GM19463 (cell line): Measurements from ENCODE around the gene FGF18.

Experiments used
- ATAC-seq: cut with Tn5 transposase; IDR thresholded peaks from one replicate; pipeline ENCODE4 v1.9.1; 2021; ENCODE audit warnings: mild to moderate bottlenecking, moderate library complexity; ENCODE audit not compliant: unreplicated experiment

Gene FGF18

DNA sequence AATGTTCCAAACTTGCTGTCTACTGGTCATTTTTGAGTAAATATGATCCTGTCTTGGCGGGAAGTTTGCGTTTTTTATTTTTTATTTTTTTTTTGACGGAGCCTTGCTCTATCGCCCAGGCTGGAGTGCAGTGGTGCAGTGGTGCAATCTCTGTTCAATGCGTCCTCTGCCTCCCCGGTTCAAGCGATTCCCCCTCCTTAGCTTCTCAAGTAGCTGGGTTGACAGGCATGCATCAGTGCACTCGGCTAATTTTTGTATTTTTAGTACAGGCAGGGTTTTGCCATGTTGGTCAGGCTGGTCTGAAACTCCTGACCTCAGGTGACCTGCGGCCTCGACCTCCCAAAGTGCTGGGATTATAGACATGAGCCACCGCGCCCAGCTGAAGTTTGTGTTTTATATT is 45.4 kb downstream of the FGF18 start:
- ATAC-seq = no peak

DNA sequence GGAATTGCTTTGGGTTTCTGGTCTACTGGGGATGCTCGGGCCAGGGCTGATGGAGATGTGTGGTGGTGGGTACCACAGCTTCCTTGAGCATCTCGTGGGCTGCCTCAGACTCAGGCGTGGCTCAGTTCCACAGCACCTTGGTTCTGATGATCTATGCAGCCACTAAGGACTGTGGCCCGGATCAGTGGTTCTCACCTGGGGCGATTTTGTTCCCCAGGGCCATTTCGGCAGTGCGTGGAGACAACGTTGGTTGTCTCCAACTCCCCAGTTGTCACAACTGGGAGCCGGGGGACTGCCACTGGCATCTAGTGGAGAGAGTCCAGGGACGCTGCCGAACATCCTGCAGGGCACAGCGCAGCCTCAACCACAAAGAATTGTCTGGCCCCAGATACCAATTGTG is 47.7 kb downstream of the FGF18 start:
- ATAC-seq = no peak

DNA sequence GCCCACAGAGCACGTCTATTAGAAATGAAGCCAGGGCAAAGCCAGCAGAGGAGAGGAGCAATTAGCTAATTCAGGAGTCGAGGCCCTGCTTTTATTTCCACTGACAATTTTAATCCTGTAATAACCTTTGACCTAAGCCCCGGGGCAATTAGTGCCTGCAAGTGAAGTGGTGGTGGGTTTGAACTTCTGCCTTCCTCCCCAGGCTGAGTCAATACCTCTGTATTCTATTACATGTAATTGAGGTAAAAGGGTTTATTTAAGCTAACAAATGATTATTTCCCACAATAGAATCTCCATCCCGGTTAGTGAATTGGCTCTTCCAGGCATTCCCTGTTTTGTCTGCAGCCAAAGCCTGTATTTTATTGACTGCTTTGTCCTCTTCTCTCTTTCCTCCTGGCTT is 49.9 kb downstream of the FGF18 start:
- ATAC-seq = no peak

DNA sequence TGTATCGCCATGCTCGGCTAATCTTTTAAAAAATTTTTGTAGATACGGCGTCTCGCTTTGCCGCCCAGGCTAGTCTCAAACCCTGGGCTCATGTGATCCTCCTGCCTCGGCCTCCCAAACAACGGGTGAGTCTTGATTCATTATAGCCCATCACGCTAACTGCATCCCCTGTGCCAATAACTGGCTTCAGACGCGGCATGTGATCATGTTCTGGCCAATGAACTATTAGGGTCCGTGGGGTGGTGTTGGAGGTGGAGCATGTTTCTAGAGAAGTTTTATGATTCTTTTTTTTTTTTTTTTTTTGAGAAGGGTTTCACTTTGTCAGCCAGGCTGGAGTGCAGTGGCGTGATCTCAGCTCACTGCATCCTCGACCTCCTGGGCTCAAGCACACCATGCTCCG is 51.0 kb downstream of the FGF18 start:
- no peak for ATAC-seq

DNA sequence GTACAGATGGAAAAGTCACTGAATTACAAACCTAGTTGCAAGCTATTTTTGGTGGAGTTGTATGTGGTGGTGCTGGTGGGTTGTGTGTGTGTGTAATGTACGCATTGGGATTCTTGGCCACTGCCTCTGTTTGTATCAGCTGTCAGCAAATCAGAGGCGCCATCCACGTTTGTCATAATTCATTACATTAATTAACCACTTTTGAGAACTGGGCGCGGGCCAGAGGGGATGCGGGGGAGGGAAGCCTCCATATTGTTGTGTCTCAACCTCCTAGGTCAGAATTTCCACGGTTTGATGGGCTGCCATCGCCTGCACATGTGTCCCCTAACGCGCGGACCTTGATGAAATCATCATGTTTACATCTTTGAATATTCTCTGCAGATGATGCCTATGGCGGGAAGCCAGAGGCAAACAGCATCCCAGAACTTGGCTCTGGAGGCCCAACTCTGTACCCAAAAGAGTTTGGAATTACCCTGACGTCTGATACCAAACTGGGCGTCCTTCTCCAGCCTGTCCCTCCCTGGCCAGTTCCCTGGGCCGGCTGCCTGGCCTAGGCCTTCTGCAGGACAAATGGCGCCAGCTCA is 54.9 kb downstream of the FGF18 start:
- ATAC-seq = no peak

DNA sequence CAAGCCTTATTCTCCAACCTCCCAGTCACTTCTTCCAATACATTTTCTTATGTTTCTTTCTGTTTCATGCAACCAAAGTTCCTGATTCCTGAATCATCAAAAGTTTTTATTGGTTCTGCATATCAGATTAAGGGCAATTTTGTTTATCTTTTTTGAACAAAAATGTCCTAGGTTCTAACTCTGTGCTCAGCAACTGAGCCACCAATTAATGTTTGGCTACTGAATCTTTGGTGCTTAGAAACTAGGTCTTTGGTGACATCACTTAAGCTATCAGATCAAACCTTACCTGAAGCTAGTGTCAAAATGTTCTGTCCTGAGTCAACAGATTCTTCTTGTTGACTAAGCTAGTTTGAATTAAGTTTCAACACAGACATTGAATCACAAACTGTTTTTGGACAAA is 56.1 kb downstream of the FGF18 start:
- ATAC-seq = no peak

DNA sequence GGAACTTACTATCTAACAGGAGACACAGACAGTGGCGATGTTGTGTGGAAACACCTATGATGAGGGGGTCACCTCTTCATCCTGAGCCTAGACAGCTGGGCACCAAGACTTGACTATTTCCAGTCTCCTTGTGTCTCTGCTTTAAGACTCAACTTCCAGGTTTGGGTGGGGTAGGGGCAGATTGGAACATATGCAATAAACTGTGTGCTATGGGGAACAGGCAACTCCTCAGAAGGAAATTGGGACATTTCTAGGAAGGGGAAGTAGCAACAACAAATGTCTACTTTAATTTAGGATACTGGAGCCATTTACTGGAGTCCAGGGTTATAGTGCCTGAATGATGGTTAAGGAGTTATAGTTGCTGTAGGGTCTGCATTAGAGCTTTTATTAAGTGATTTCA is 57.3 kb downstream of the FGF18 start:
- no peak for ATAC-seq

DNA sequence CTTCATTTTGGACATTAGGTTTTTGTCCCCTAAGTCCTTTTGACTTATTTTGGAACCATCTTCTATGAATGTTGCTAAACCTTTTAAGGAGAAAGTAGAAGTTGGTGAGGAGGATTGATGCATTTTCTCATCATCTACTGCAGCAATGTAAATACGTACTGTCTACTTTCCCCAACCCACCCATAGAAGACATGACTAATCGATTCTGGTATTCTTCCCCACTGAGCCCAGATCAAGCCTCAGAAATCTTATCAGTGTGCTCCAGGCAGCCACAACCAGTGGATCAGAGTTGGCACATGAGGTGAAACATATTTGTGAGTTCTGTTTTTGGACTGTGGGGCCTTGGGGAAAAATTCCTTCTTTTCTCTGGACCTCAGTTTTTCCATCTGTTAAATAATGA is 57.7 kb downstream of the FGF18 start:
- ATAC-seq = no peak

DNA sequence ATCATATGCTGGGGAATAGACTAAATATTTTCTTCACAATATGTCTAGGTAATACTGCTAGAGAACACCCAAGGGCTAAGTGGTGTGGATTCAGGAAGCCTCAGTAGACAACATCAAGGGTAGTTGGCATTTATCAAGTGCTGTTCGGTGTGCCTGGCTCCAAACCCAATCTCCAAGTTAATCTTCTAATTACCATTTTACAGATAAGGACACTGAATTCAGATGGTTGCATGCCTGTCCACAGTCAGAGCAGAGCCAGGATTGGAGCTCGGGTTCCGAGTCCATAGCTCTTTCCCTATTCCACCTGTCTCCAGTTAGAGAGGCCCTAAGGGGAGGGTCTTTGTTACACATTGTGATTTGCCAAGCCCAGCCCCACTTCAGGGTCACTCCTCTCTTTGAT is 58.2 kb downstream of the FGF18 start:
- no peak for ATAC-seq

DNA sequence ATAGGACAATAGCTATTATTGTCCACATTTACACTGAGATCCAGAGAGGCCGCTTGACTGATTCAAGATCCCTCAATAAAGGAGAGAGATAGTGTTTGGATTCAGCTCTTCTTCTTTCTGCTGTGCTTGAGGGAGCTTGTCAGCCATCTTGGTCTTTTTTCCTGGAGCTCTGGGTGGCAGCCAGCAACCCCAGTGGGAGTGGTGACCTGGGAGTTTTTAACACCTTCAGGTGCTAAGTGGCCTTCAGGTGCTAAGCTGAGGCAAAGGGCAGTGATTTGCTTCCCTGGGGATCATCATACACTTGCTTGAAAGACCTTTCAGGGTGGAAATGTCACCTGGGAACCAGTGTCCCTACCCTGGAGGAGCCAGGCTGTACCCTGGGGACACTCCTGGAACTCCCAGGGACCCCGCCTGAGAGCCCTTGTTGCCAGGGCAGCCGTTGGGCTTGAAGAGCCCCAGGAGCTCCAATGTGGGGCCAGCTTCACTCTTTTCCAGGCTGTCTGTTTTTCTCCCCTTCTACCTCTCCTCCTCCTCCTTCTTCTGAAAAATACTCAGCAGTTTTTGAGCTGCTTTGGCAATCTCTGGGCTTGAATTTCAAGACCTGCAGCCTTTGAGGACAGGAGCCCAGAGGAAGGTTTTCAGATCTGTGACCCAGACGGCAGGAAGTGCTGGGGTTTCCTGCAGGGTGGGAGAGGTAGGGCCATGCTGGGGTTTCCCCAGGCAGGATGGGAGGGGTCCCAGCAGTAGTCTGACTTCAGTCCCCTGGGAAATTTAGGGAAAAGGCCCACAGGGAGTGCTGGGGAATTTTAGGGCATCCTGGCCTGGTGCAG is 59.7 kb downstream of the FGF18 start:
- ATAC-seq = no peak

DNA sequence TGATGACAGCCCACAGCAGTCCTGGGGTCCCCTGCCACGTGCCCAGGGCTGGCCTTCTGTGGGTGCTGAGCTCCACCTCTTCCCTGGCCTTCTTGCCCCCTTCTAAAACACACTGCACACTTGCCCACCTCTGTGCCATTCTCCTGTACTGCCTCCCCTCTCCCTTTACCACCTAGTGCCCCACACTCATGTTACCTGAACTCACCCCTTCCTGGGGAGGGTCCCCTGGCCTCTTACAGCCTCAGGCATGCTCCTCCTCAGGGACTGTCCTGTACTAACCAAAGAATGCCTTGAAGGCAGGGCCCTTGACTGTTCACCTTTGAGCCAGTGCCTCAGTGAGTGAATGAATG is 60.3 kb downstream of the FGF18 start:
- no peak for ATAC-seq

DNA sequence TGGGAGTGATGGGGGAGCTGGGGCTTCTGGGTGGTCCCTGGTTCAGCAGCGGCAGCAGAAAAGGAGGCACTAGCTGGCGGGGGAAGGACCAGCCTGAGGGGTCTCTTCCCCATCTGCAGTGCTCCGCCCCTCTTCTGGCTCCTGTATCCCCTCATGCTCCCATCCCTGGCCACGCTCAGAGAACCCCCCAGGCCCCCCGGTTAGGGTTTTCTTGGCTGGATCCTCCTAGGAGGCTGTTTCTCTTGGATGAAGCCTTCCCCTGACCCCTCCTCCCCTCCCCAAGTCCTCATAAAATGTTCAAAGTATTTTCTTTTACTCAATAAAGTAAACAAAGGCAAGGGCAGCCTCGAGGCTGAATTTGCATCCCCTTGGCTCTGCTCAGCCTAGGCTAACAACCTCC is 60.8 kb downstream of the FGF18 start:
- ATAC-seq = no peak

DNA sequence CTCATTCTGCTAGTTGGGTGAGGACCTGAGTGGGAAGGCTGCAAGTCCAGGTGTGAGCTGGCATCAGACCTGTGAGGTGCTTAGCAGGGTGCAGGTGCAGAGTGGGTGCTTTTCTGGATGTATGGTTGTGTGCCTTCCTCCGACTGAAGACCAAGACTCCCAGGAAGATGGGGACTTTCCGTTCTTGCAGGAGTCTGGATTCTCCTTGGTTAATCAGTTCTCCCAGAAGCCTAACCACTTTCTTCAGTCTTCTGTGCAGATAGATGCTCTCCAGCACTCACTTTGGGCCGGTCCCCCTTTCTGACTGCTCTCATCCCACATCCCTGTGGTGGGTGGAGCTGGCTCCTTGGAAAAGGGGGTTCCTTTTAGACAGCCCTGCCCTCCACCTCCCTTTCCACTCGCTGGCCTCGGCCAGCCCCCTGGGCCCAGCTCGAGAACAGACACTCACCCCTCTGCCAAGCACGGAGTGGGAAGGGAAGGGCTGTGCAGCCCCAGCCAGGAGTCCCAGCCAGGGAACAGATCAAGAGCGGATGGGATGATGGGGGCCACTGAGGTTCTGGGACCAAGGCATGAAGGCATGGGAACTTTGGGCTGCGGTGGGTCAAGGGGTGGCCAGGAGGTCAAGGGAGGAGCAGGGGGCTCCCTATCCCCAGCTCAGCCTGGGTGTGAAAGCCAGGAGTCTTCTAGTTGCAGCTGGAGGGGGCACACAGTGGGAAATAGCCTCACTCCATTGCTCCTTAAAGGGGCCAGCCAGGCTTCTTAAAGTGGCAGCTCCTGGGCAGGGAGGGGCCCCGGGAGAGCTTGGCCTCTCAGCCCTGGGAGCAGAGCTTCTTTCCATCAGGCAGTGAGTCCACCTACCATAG is 62.4 kb downstream of the FGF18 start:
- no peak for ATAC-seq

DNA sequence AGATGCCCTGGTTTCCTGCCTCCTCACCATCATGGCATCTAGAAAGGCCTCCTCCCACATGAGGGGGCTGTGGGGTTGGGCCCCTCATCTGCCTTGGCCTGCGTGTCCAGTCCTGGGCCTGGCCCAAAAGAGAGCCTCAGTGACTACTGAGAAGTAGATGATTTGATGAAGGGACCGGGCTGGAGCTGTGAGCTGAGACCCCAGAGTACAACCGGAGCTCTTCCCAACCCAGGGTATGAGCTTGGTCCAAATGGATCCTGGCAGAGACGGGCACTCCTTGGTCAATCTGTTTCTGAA is 62.9 kb downstream of the FGF18 start:
- ATAC-seq = no peak

DNA sequence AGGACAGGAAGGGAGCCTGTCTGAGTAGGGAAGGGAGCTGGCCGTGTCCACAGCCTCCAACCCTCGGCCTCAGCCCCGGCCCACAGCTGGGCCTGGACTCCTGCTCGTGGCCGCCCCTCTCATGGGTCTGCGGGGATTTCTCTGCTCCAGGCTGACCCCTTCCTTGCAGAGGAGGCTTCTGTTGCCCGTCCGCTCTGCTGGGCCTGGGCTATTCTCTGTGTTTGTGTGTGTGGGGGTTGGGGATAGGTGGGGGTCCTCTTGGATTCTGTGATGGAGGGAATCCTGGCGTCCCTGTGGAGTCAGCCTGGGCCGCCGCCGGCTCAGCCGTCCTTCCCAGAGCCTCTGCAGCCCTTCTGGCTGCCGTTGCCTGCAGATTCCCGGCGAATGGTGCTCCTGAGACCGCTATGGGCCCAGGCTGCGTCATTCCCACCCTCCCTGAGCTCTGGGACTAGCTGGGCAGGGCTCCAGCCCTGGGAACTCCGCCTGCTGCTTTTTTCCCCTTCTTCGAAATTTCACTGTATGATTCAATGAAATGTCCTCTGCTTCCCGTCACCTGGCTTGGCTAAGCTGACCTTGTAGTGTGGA is 64.2 kb downstream of the FGF18 start:
- no peak for ATAC-seq

DNA sequence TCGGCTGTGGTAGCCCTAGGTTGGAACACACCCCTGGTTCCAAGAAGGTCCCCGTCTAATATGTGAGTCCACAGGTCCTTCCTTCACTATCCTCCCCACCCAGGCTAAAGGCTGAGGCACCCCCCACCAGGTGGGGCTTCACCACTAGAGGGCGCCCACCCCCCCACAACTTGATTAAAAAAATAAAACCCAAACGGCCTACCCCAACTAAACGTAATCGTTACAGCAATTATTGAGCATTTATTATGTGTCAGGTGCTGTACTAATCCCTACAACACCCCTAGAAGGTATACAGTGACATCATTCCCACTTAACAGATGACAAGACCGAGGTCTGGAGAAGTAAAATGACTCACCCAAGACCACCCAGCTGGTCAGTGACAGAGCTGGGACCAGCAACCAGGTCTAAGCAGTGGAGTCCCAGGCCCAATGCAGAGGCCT is 65.0 kb downstream of the FGF18 start:
- no peak for ATAC-seq

DNA sequence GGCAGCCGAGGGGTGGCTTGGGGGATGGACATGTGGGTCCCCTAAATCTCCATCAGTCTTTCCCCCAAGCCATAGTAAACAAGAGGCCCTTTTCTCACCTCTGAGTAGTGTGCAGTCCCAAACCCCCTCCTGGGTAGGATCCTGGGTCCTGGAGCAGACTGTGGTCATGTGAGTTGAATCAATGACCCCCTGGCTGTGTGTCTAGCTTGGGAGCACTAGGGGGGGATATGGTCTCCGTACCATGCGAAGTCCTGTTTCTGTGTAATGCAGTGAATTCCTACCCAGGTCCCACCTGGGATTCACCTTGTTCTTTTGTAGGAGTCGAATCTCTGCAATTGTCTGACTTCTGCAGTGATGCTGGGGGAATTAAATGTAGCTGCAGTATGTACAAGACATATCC is 66.2 kb downstream of the FGF18 start:
- no peak for ATAC-seq

DNA sequence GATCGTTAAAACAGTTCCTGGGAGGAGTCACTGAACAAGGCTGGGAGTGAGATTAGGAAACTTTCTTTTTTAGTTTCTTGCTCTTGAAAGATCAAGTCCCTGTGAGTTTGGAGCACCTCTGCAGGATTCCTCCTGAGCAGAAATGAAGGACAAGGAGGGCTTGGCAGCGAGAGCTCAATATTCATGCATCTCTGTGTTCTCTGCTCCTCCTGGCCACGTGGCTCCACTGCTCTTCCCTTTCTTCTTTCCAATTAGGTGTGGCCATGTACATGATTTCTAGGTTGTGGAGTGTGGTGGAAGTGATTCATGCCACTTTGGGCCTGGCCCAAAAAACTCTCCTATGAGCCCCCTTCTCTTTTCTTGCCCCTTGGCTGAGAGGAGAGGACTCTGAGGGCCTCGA is 67.2 kb downstream of the FGF18 start:
- ATAC-seq = no peak

DNA sequence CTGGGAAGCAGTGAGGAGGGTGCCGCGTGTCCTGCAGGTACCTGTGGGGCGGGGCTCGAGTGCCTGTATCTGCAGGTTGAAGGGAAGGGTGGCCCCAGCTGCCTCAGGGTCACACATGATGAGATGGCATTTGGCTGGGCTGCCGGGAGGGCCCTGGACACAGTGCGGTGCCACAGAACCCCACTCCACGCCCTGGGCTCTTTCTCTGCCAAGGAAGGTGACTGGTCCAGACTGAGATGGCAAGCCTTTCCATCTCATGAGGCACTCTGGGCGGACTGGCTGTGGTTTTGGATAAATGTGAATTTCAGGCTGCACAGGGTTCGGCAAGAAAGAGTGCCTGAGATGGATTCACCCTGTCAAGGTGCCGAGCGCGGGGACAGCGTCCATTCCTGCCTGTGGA is 69.4 kb downstream of the FGF18 start:
- no peak for ATAC-seq

DNA sequence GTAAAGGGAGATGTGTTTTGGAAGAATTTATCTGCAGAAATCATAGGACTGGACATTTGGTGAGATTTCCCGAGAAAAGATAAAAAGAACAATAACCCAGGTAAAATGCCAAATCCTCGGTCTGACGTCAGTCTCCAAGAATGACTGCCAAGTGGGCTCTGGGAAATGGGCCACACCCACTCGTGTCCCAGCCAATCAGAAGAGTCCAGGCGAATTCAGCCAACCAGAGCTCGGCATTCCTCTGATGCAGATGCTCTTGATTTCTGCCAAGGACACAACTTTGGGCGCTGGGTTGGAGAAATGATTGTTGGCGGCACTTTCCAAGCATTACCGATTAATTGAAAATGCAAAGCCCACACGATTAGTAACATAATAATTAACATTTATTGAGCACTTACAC is 73.3 kb downstream of the FGF18 start:
- no peak for ATAC-seq

DNA sequence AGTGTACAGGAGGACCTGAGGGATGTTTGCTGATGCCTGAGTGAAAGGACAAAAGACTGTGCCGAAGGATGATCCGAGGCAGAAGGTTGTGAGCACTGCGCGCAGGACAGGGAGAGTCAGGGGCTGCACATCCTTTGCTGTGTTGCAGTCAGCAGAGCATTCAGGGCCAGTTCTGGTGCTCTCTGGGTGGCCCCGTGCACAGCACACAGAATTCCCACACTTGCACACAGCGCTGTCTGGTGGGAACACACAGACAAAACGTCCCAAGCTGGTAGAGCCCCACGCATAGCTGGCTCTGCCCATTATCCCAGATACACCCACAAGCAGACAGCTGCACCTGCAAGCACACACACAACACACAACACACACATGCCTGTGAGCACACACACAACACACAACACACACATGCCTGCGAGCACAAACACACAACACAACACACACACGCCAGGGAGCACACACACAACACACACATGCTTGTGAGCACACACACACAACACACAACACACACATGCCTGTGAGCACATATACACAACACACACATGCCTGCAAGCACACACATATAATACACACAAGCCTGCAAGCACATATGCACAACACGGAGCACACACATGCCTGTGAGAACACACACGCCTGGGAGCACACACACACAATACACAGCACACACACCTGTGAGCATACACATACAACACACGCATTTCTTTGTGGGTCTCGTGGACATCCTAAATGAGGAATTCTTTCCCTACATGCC is 74.4 kb downstream of the FGF18 start:
- ATAC-seq = no peak
